Fibroblast of pulmonary artery (primary cell): Measurements from ENCODE around the gene ZC3H15.

Experiments used
- DNase-seq: peaks from one replicate; pipeline ENCODE4 v3.0.0-alpha.2; 2010; ENCODE audit warnings: low read depth
- H3K4me3 ChIP-seq: replicated peaks from 2 replicates; pipeline ENCODE4 v1.5.1; 2011; ENCODE audit warnings: low read depth, mild to moderate bottlenecking, control low read depth, low read length, moderate library complexity
- CTCF ChIP-seq: IDR thresholded peaks from 2 replicates; pipeline ENCODE4 v1.5.1; 2011; ENCODE audit warnings: mild to moderate bottlenecking, control low read depth, low read length, inconsistent platforms; ENCODE audit errors: missing control alignments

Gene ZC3H15

DNA sequence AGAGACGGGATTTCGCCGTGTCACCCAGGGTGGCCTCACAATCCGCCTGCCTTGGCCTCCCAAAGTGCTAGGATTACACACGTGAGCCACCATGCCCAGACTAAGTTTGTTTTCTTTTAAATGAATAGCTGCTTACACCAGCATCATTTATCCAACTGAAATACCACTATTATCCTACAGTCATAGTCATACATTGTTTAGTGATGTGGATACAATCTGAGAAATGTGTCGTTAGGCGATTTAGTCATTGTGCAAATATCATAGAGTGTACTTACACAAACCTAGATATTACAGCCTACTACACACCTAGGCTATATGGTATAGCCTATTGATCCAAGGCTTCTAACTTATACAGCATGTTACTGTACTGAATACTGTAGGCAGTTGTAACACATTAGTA lies 10.3 kb downstream of the ZC3H15 start:
- no peak for TF ChIP-seq CTCF
- no peak for DNase-seq
- no peak overlapping the region for H3K4me3 ChIP-seq

DNA sequence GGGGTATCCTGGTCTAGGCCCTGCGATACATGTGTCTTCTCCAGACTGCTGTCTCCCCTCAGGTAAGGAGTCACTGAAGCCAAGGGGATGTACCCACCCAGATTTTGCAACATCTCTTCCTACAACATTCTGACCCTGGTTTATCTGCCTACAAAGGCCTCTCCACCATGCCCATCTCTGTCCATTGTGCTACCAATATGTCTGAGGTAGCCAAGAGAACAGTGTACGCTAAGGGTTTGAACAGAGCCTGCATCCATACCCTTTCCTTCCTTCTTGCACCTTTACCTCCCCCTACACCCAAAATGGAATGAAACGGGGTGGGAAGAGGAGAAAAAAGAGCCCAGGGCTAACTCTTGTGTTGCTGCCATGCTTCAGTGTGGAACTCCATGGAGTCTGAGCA lies 11.9 kb downstream of the ZC3H15 start:
- H3K4me3 ChIP-seq = no peak overlapping the region
- no peak for TF ChIP-seq CTCF
- no peak for DNase-seq

DNA sequence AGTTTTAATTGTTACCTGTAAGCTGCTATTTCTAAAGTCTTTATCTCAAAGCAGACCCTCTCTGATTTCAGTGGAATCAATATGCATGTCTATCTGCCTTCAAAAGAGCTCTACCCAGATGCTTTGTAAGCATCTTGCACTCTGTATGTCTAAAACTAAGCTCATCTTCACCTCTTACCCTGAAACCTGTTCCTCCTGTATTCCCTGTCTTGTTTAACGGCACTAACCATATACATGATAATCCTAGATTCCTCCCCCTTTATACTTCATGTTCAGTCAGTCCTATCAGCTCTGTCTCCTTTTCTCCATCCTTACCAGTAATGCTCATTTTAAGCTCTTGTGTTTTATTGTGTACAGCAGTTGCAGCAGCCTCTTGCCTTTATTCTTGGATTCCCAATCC lies 12.8 kb downstream of the ZC3H15 start:
- no peak for TF ChIP-seq CTCF
- H3K4me3 ChIP-seq = no peak overlapping the region
- no peak for DNase-seq

DNA sequence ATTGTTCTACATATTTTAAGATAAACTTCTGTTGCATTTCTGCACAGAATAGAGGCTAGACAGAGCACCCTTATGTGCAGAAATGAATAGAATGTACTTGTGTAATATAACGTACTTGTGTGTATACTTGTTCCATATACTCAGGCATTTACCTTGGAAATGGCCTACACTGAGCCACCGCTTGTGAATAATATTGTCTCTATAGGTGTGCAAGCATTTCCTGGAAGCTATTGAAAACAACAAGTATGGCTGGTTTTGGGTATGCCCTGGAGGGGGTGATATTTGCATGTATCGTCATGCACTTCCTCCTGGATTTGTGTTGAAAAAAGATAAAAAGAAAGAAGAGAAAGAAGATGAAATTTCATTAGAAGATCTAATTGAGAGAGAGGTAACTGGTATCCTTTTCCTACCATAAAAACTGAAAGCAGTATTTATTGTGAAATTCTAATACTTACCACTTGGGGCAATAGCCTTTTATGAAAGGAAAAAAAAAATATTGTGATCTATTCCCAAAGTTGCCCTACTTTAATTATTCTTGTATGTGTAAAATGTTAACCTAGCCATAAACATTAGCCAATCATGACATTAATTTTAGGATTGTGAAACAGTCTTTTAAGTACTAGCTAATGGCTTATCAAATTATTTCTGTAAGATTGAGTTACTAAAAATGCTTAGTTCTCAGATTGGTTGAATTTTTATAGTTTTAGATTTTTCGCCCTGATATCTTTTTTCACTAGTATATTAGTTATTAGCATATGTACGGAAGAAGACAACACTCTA lies 18.0 kb downstream of the ZC3H15 start:
- no peak overlapping the region for H3K4me3 ChIP-seq
- TF ChIP-seq CTCF = peak; percentile 46
- DNase-seq = peak; percentile 59

GRCh38 chr2:186508263-186508662 lies 22.2 kb downstream of the ZC3H15 start:
- TF ChIP-seq CTCF = no peak
- no peak for DNase-seq
- no peak overlapping the region for H3K4me3 ChIP-seq

GRCh38 chr2:186515376-186515775 lies 29.3 kb downstream of the ZC3H15 start:
- no peak overlapping the region for H3K4me3 ChIP-seq
- no peak for DNase-seq
- no peak for TF ChIP-seq CTCF

GRCh38 chr2:186516396-186516795 lies 30.3 kb downstream of the ZC3H15 start:
- H3K4me3 ChIP-seq = no peak overlapping the region
- TF ChIP-seq CTCF = no peak
- DNase-seq = no peak
